ENCODE measurements around the gene NAV2. TPM values are rescaled to one million over a fixed set of nuclear protein-coding genes. Genes with fewer than 3 reads are reported as not detected.
"Not testable (repeated sequence)": the region's sequence is repeated elsewhere in the genome, so short reads cannot be mapped to it uniquely, and the experiment has no call there.

NAV2 gene
- total RNA-seq, 1 donor from 2014 or later: 32.0 TPM

GRCh38 chr11:19984048-19984742 is 271.6 kb downstream of the NAV2 start:
- no peak for ATAC-seq
- no peak for DNase-seq (ENCODE audit: low spot score)

GRCh38 chr11:19985111-19985510 is 272.5 kb downstream of the NAV2 start:
- DNase-seq (ENCODE audit: low spot score) (no peak), ATAC-seq (no peak)

- ATAC-seq (no peak), DNase-seq (ENCODE audit: low spot score) (no peak)
These were observed 274.7 kb downstream of the NAV2 start for GRCh38 chr11:19987331-19987801.

- DNase-seq (ENCODE audit: low spot score): no peak
- ATAC-seq: no peak
These were observed 276.0 kb downstream of the NAV2 start for GRCh38 chr11:19988598-19988997.

GRCh38 chr11:19989191-19989590 is 276.6 kb downstream of the NAV2 start:
- DNase-seq (ENCODE audit: low spot score) (no peak), ATAC-seq (no peak)

GRCh38 chr11:19992162-19992561 is 279.5 kb downstream of the NAV2 start:
- DNase-seq (ENCODE audit: low spot score): no peak
- ATAC-seq: no peak

GRCh38 chr11:19992998-19993397 is 280.4 kb downstream of the NAV2 start:
- DNase-seq (ENCODE audit: low spot score) (no peak), ATAC-seq (no peak)

- DNase-seq (ENCODE audit: low spot score) (no peak), ATAC-seq (peak; percentile 29)
These were observed 282.0 kb downstream of the NAV2 start for GRCh38 chr11:19994672-19995071.

- no peak for DNase-seq (ENCODE audit: low spot score)
These were observed 282.5 kb downstream of the NAV2 start for GRCh38 chr11:19995145-19995544.

GRCh38 chr11:19996571-19996970 is 283.9 kb downstream of the NAV2 start:
- DNase-seq (ENCODE audit: low spot score) (no peak), ATAC-seq (no peak)

More at GRCh38 chr11:19995145-19995544, 282.5 kb downstream of the NAV2 start:
- ATAC-seq: peak; percentile 54

- ATAC-seq (no peak), DNase-seq (ENCODE audit: low spot score) (no peak)
These were observed 287.3 kb downstream of the NAV2 start for GRCh38 chr11:20000022-20000350.

- DNase-seq (ENCODE audit: low spot score) (no peak), ATAC-seq (peak; percentile 31)
These were observed 287.9 kb downstream of the NAV2 start for GRCh38 chr11:20000351-20001134.

- peak; percentile 85 for DNase-seq (ENCODE audit: low spot score)
- peak; percentile 87 for ATAC-seq
These were observed 289.9 kb downstream of the NAV2 start for GRCh38 chr11:20002312-20003216.

- ATAC-seq (peak; percentile 2), DNase-seq (ENCODE audit: low spot score) (no peak)
These were observed 290.7 kb downstream of the NAV2 start for GRCh38 chr11:20003351-20003750.

- ATAC-seq: no peak
- no peak for DNase-seq (ENCODE audit: low spot score)
These were observed 292.2 kb downstream of the NAV2 start for GRCh38 chr11:20004866-20005265.

- DNase-seq (ENCODE audit: low spot score) (no peak), ATAC-seq (no peak)
These were observed 293.1 kb downstream of the NAV2 start for GRCh38 chr11:20005747-20006146.

GRCh38 chr11:20006618-20007017 is 294.0 kb downstream of the NAV2 start:
- DNase-seq (ENCODE audit: low spot score); ATAC-seq: not testable (repeated sequence)

- ATAC-seq: no peak
- DNase-seq (ENCODE audit: low spot score): no peak
These were observed 294.7 kb downstream of the NAV2 start for GRCh38 chr11:20007386-20007785.

GRCh38 chr11:20008190-20008870 is 295.7 kb downstream of the NAV2 start:
- ATAC-seq: no peak
- no peak for DNase-seq (ENCODE audit: low spot score)

- DNase-seq (ENCODE audit: low spot score) (no peak), ATAC-seq (no peak)
These were observed 296.4 kb downstream of the NAV2 start for GRCh38 chr11:20008871-20009644.
